HepG2 (cell line): ENCODE data around the gene TSPAN9. TPM values are rescaled to one million over a fixed set of nuclear protein-coding genes. Genes with fewer than 3 reads are reported as not detected.

Experiments used
- MAZ ChIP-seq, 2 experiments: sonication (generic) in 1 of 2; formaldehyde crosslinking in 1 of 2; IDR thresholded peaks; 2 replicates each; pipeline versions ENCODE4 v1.5.0 to v1.6.1; 2012 to 2020; ENCODE audit warnings: low read depth in 2 of 2, mild to moderate bottlenecking in 2 of 2, borderline replicate concordance in 1 of 2, improper control_type of control experiment in 1 of 2, low read length in 1 of 2, missing genetic modification reagents in 1 of 2, moderate library complexity in 1 of 2
- NPAS2 ChIP-seq: sonication (generic); formaldehyde crosslinking; IDR thresholded peaks from 2 replicates; pipeline ENCODE4 v1.8.0; 2022; ENCODE audit warnings: mild to moderate bottlenecking, missing genetic modification reagents, borderline replicate concordance
- REPIN1 ChIP-seq: sonication (generic); formaldehyde crosslinking; IDR thresholded peaks from 2 replicates; pipeline ENCODE4 v1.8.0; 2022; ENCODE audit warnings: missing genetic modification reagents, low read depth, mild to moderate bottlenecking, borderline replicate concordance
- THAP11 ChIP-seq: IDR thresholded peaks from 2 replicates; pipeline ENCODE4 v1.6.1; 2016; ENCODE audit warnings: missing biosample characterization, missing genetic modification reagents
- TOPORS ChIP-seq: sonication (generic); formaldehyde crosslinking; IDR thresholded peaks from 2 replicates; pipeline ENCODE4 v1.8.0; 2023; ENCODE audit warnings: mild to moderate bottlenecking, missing genetic modification reagents
- U2AF2 ChIP-seq: fragments of 200-400 bp; formaldehyde crosslinking; IDR thresholded peaks from 2 replicates; pipeline ENCODE4 v1.6.1; 2017; ENCODE audit warnings: low read depth, mild to moderate bottlenecking, low read length
- XRCC5 ChIP-seq: fragments of 200-400 bp; formaldehyde crosslinking; optimal IDR thresholded peaks from 2 replicates; pipeline ENCODE3; 2017; ENCODE audit warnings: mild to moderate bottlenecking, low read length
- ZBTB7B ChIP-seq: sonication (generic); formaldehyde crosslinking; IDR thresholded peaks from 2 replicates; pipeline ENCODE4 v1.4.0; 2020; ENCODE audit warnings: missing genetic modification reagents
- ZNF101 ChIP-seq: sonication (generic); formaldehyde crosslinking; IDR thresholded peaks from 2 replicates; pipeline ENCODE4 v1.4.0; 2020; ENCODE audit warnings: mild to moderate bottlenecking, low read depth, missing genetic modification reagents, borderline replicate concordance
- ZNF143 ChIP-seq: sonication (generic); formaldehyde crosslinking; IDR thresholded peaks from 2 replicates; pipeline ENCODE4 v1.4.0; 2020; ENCODE audit warnings: missing genetic modification reagents
- ZNF20 ChIP-seq: sonication (generic); formaldehyde crosslinking; IDR thresholded peaks from 2 replicates; pipeline ENCODE4 v1.4.0; 2020; ENCODE audit warnings: mild to moderate bottlenecking, moderate library complexity, missing genetic modification reagents
- ZNF205 ChIP-seq: IDR thresholded peaks from 2 replicates; pipeline ENCODE4 v1.6.1; 2018; ENCODE audit warnings: missing biosample characterization, missing genetic modification reagents
- ZNF816 ChIP-seq: sonication (generic); formaldehyde crosslinking; IDR thresholded peaks from 2 replicates; pipeline ENCODE4 v1.8.0; 2022; ENCODE audit warnings: missing genetic modification reagents, mild to moderate bottlenecking, borderline replicate concordance
- ZSCAN9 ChIP-seq: IDR thresholded peaks from 2 replicates; pipeline ENCODE4 v1.6.1; 2016; ENCODE audit warnings: borderline replicate concordance
- polyA plus RNA-seq, 8 experiments: library from polyadenylated mRNA; depleted of rRNA in 3 of 8; stranded (reverse) in 7 of 8; unstranded in 1 of 8; fragments of >200 nt; fragmentation: Illumina TruSeq in 4 of 8; extraction: Trizol in 4 of 8; gene quantifications; 2 replicates each; pipeline versions ENCODE4 v1.2.1 to v1.2.3, GENCODE V29; 2011 to 2016; ENCODE audit warnings: low read depth in 4 of 8, missing spikeins in 1 of 8, mixed read lengths in 1 of 8; ENCODE audit not compliant: insufficient read depth in 1 of 8
- total RNA-seq, 5 experiments: library from RNA; depleted of rRNA; stranded (reverse); fragments of >200 nt; fragmentation: Illumina TruSeq; extraction: Trizol; gene quantifications; 2 replicates each; pipeline ENCODE4 v1.2.3, GENCODE V29; 2016; ENCODE audit warnings: low read depth in 1 of 5
- TF ChIP-seq, protein P1 (sequence below), 2 experiments: fragments of 450-650 bp in 1 of 2; sonication (generic) in 1 of 2; formaldehyde crosslinking in 1 of 2; IDR thresholded peaks; 2 replicates each; pipeline versions ENCODE4 v1.6.1 to v1.8.0; 2016 to 2022; ENCODE audit warnings: antibody characterized with exemption in 1 of 2, mild to moderate bottlenecking in 1 of 2, missing genetic modification reagents in 1 of 2
- TF ChIP-seq, protein P2 (sequence below): sonication (generic); formaldehyde crosslinking; IDR thresholded peaks from 2 replicates; pipeline ENCODE4 v1.4.0; 2020; ENCODE audit warnings: low read depth, missing genetic modification reagents

Gene TSPAN9
- total and polyA plus RNA-seq, 2 of the 13 experiments (the other 11 are each of a cell fraction or from before 2014, with no cell fraction given) = 18.1 to 42.3 TPM

DNA sequence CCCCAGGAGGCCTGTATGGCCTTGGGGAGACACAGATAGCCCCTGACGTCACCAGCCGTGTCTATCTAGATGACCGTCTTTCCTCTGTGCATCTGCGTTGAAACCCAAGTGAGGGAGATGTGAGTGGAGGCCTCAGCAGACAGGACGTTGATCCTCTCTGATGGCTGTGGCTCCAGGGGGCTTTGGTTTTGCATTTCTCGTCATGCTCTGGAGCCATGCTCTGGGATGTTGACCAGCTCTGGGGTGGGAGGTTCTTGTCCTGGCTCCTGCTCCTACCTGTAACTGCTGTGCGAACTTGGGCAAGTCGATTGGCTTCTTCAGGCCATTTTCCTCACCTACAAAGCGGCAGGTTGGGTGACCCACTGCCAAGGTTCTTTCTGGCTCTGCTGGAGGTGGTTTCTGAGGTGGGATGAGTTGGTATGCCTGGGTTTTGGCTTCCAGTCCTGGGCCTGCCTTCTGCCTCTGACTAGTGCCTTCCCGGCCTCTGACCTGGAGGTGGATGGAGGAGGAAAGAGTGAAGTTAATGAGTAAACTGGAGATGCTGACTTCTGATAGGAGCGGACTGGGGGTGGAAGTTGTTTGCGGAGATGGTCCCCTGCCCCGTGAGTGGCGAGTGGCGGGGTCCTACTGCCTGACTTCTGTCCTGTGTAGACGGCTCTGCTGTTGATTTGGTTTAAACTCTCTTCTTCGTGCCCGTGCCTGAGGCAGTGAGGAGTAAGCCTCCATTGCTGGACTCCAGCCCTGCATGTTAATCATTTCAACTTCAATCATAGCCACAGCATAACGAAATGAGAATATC is 8.4 kb downstream of the TSPAN9 start (continued):
- TF ChIP-seq, protein P1, sequence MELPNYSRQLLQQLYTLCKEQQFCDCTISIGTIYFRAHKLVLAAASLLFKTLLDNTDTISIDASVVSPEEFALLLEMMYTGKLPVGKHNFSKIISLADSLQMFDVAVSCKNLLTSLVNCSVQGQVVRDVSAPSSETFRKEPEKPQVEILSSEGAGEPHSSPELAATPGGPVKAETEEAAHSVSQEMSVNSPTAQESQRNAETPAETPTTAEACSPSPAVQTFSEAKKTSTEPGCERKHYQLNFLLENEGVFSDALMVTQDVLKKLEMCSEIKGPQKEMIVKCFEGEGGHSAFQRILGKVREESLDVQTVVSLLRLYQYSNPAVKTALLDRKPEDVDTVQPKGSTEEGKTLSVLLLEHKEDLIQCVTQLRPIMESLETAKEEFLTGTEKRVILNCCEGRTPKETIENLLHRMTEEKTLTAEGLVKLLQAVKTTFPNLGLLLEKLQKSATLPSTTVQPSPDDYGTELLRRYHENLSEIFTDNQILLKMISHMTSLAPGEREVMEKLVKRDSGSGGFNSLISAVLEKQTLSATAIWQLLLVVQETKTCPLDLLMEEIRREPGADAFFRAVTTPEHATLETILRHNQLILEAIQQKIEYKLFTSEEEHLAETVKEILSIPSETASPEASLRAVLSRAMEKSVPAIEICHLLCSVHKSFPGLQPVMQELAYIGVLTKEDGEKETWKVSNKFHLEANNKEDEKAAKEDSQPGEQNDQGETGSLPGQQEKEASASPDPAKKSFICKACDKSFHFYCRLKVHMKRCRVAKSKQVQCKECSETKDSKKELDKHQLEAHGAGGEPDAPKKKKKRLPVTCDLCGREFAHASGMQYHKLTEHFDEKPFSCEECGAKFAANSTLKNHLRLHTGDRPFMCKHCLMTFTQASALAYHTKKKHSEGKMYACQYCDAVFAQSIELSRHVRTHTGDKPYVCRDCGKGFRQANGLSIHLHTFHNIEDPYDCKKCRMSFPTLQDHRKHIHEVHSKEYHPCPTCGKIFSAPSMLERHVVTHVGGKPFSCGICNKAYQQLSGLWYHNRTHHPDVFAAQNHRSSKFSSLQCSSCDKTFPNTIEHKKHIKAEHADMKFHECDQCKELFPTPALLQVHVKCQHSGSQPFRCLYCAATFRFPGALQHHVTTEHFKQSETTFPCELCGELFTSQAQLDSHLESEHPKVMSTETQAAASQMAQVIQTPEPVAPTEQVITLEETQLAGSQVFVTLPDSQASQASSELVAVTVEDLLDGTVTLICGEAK (IDR thresholded peaks at IDR 0.05) = no peak
- TF ChIP-seq, protein P1 (CRISPR knock-in tag; IDR thresholded peaks at IDR 0.05) = no peak
- TF ChIP-seq ZNF143 (no peak), NPAS2 (no peak), REPIN1 (CRISPR knock-in tag) (no peak), THAP11 (no peak), TOPORS (no peak), ZNF101 (CRISPR knock-in tag) (no peak), ZNF20 (CRISPR knock-in tag) (no peak), ZNF816 (CRISPR knock-in tag) (no peak), ZBTB7B (0 out of 2 replicates have a peak, but pooled peaks have one; percentile 50), XRCC5 (no peak), U2AF2 (no peak), MAZ (IDR thresholded peaks at IDR 0.05; ENCODE audit: borderline replicate concordance, low read depth, low read length) (no peak), MAZ (CRISPR knock-in tag; IDR thresholded peaks at IDR 0.05; ENCODE audit: low read depth) (0 out of 2 replicates have a peak, but pooled peaks have one; percentile 56), ZSCAN9 (0 out of 2 replicates have a peak, but pooled peaks have one; percentile 42), ZNF205 (CRISPR knock-in tag) (no peak)
- TF ChIP-seq, protein P2, sequence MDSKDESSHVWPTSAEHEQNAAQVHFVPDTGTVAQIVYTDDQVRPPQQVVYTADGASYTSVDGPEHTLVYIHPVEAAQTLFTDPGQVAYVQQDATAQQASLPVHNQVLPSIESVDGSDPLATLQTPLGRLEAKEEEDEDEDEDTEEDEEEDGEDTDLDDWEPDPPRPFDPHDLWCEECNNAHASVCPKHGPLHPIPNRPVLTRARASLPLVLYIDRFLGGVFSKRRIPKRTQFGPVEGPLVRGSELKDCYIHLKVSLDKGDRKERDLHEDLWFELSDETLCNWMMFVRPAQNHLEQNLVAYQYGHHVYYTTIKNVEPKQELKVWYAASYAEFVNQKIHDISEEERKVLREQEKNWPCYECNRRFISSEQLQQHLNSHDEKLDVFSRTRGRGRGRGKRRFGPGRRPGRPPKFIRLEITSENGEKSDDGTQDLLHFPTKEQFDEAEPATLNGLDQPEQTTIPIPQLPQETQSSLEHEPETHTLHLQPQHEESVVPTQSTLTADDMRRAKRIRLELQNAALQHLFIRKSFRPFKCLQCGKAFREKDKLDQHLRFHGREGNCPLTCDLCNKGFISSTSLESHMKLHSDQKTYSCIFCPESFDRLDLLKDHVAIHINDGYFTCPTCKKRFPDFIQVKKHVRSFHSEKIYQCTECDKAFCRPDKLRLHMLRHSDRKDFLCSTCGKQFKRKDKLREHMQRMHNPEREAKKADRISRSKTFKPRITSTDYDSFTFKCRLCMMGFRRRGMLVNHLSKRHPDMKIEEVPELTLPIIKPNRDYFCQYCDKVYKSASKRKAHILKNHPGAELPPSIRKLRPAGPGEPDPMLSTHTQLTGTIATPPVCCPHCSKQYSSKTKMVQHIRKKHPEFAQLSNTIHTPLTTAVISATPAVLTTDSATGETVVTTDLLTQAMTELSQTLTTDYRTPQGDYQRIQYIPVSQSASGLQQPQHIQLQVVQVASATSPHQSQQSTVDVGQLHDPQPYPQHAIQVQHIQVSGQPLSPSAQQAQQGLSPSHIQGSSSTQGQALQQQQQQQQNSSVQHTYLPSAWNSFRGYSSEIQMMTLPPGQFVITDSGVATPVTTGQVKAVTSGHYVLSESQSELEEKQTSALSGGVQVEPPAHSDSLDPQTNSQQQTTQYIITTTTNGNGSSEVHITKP (CRISPR knock-in tag) = no peak
